Activated CD4-positive, alpha-beta T cell treated with anti-CD3 and anti-CD28 coated beads, Interleukin-2, amount 50 U/mL, for 4 hours (primary cell): ENCODE measurements around the gene CNOT3.

Experiments used
- DNase-seq, 2 experiments: peaks; one replicate each; pipeline ENCODE4 v3.0.0-alpha.2; 2020

Gene CNOT3

DNA sequence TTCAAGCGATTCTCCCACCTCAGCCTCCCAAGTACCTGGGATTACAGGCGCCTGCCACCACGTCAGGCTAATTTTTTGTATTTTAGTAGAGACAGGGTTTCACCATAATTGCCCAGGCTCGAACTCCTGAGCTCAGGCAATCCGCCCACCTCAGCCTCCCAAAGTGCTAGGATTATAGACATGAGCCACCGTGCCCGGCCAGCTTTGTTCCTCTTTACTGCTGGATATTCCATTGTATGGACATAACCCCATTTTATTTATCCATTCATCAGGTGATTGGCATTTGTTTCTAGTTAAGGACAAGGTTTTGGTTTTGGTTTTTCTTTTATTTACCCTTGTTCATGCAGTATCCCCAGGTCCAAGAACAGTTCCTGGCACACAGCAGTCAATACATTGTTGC is 59.0 kb downstream of the CNOT3 start:
- DNase-seq, result no peak

DNA sequence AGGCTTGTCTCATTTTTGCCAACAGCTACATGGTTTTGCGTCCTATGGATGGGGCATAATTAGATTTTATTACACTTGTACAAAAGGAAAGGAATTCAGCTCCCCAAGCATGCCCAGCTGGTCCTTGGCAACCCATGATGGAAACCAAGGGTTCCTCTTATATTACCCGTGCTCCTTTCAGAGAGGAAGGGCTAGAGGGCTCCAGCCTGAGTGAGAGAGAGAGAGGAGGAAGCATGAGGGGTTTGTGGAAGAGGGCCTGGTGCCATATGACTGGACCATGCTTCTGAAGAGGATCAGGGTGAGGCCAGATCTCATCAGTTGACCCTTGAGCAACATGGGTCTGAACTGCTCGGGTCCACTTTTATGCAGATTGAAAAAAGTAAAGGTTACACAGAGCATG is 59.6 kb downstream of the CNOT3 start:
- DNase-seq, result no peak

DNA sequence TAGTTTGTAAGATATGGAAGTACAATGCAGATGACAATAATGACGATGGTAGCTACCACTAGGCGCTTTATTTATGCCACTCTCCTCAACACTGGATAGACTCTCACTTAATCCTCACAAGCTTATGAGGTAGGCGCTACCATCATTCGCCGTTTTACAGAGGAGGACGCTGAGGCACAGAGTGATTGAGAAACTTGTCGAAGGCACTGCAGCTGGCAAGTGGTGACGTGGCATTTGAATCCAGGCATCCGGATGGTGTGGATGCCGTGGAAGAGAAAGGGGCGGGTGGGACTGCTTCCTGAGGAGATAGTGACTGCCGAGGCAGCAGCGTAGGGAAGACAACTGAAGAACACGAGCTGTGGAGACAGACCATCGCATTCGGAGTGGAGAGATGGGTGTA is 61.8 kb downstream of the CNOT3 start:
- no peak for DNase-seq

DNA sequence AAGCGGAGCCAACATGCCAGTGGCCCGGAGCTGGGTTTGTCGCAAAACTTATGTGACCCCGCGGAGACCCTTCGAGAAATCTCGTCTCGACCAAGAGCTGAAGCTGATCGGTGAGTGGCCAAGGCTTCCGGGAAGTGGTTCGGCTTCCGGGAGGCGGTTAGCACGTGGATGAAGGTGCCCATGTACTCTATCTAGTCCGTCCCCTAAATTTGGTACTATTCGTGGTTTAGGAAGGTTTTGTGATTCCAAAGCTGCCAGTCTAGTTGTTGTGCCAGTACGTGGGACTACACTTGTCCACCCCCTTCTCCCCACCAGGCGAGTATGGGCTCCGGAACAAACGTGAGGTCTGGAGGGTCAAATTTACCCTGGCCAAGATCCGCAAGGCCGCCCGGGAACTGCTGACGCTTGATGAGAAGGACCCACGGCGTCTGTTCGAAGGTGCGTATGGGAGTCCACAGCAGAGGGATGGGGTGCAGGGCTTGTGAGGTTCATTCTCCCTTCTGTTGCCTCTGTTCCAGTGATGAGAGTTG is 63.7 kb downstream of the CNOT3 start:
- no peak for DNase-seq

DNA sequence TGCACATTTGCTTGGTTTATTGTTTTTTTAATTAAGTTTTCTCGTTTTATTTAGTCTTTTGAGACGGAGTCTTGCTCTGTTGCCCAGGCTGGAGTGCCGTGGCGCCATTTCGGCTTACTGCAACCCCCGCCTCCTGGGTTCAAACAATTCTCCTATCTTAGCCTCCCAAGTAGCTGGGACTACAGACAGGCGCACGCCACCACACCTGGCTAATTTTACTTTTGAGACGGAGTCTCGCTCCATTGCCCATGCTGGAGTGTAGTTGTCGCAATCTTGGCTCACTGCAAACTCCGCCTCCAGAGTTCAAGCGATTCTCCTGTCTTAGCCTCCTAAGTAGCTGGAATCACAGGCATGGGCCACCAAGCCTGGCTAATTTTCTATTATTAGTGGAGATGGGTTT is 64.4 kb downstream of the CNOT3 start:
- no peak for DNase-seq

DNA sequence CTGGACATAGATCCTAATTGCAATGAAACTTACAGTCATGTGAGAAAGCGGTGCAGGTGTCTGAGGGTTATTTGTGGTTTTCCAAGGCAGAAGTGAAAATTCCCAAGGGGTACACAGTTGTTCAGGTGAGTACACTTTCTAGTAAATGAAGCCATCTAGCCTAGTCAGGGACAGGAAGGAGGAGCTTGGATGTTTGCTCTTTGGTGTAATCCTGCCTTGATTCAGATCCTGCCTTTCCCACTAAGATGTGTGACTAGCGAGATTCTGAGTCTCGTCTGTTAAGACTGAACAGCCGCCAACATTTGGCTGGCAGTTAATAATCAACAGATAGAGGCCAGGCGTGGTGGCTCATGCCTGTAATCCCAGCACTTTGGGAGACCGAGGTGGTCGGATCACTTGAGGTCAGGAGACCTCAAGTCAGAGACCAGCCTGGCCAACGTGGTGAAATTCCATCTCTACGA is 65.6 kb downstream of the CNOT3 start:
- DNase-seq, result no peak

DNA sequence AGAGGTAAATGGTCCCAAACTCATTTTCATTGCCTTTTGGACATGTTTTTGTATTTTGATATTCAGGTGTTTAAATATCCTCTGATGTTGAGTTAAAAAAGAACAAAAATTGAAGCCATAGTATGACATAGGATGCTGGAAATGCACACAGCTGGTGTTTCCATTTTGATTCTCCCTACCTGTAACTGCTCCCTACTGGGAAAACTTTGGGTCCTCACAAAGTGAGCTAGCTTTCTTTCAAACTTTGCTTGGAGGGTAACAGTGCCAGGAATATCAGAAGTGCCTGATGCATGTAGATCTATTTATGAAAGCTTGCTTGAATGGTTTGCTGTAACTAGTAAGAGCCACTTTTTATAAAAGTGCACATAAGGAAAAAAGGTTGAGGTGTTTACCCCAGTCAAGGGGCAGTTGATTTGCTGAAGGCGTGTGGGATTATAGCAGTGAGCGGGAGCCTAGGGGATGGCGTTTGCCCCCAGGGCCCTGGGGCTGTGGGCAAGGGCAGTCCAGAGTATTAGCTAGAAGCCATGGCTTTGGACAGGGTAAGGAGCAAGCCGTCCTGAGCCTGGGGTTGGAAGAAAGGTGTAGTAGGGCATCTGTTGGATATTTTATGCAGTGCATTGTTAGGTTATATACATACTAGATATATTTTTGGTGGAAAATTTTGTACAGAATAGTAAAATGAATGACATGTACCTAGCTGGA is 67.4 kb downstream of the CNOT3 start:
- DNase-seq, result no peak
